Keratinocyte (primary cell): ENCODE measurements around the gene IQCK.

Experiments used
- EZH2 ChIP-seq: IDR thresholded peaks from one replicate; pipeline ENCODE4 v1.6.1; 2012; ENCODE audit warnings: inconsistent platforms, mild to moderate bottlenecking, low read length, moderate library complexity
- TF ChIP-seq, protein P1 (sequence below), 3 experiments: IDR thresholded peaks in 1 of 3; conservative IDR thresholded peaks in 1 of 3; optimal IDR thresholded peaks in 1 of 3; 2 replicates in 2 of 3; 3 replicates in 1 of 3; pipeline versions ENCODE3 to v1.5.1; 2011; ENCODE audit warnings: low read length in 3 of 3, mild to moderate bottlenecking in 3 of 3, moderate library complexity in 2 of 3, control low read depth in 1 of 3, inconsistent platforms in 1 of 3; ENCODE audit not compliant: insufficient read depth in 2 of 3; ENCODE audit errors: extremely low read depth in 1 of 3

DNA sequence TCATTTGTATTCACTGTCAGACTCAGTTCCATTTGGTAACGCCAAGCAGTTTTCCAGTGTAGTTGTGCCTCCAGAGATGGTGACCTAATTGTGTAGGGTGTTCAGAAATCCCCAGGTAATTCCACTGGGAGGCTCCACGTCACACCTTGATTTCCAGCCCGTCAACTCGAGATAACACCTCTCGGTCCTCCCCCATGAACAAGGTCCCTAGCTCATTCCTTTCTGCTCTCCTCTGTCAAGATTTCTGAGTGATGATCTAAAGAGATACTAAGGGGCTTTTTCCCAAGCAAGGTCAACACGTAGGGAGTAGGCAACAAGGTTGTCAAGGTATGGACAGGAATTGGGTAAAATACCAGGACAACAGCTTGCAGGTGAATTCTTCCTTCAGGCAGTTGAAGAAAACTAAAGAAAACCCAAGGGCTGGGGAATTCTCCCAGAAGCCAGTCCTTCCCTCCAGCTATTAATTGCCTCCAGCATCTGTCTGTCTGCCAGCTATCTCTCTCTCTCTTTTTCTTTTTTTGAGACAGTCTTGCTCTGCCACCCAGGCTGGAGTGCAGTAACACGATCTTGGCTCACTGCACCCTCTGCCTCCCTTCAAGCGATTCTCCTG, 135.2 kb downstream of the IQCK start:
- TF ChIP-seq, protein P1, sequence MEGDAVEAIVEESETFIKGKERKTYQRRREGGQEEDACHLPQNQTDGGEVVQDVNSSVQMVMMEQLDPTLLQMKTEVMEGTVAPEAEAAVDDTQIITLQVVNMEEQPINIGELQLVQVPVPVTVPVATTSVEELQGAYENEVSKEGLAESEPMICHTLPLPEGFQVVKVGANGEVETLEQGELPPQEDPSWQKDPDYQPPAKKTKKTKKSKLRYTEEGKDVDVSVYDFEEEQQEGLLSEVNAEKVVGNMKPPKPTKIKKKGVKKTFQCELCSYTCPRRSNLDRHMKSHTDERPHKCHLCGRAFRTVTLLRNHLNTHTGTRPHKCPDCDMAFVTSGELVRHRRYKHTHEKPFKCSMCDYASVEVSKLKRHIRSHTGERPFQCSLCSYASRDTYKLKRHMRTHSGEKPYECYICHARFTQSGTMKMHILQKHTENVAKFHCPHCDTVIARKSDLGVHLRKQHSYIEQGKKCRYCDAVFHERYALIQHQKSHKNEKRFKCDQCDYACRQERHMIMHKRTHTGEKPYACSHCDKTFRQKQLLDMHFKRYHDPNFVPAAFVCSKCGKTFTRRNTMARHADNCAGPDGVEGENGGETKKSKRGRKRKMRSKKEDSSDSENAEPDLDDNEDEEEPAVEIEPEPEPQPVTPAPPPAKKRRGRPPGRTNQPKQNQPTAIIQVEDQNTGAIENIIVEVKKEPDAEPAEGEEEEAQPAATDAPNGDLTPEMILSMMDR (optimal IDR thresholded peaks at IDR 0.05 in 1 of 3, IDR thresholded peaks at IDR 0.05 in 1 of 3, conservative IDR thresholded peaks at IDR 0.05 in 1 of 3; ENCODE audit: extremely low read depth in 1 of 3, insufficient read depth in 2 of 3, low read length in 3 of 3) = no peak
- TF ChIP-seq EZH2 = no peak
